Measurements from ENCODE around the gene CCR4.
A peak's percentile ranks its signal among the peaks of the same experiment; 100 is the strongest.
"Not testable (repeated sequence)": the region's sequence is repeated elsewhere in the genome, so short reads cannot be mapped to it uniquely, and the experiment has no call there.

Gene CCR4

GRCh38 chr3:32913790-32914446 lies 37.5 kb upstream of the CCR4 start:
- no peaks in the 10 kb centered on the region for H3K4me1 ChIP-seq (ENCODE audit: control insufficient read depth, low read depth, low read length)
- H2BK120ac ChIP-seq (ENCODE audit: low read depth, low read length): no peak overlapping the region
- no peak overlapping the region for H3K27ac ChIP-seq (ENCODE audit: low read depth, low read length)
- H2BK15ac ChIP-seq (replicated peaks; ENCODE audit: low read depth): no peak overlapping the region
- no peaks in the 10 kb centered on the region for H3K27me3 ChIP-seq (ENCODE audit: insufficient read depth, low read length, poor library complexity)
- H3K79me2 ChIP-seq (ENCODE audit: control insufficient read depth, insufficient read depth, low read length): no peaks in the 10 kb centered on the region
- no peak overlapping the region for H3K4me2 ChIP-seq (ENCODE audit: low read length)
- H3K4ac ChIP-seq (ENCODE audit: low read depth, low read length): no peak overlapping the region
- no peak overlapping the region for H3K56ac ChIP-seq (ENCODE audit: low read length)
- no peak overlapping the region for H2BK5ac ChIP-seq (ENCODE audit: low read length)
- H4K8ac ChIP-seq (ENCODE audit: low read depth, low read length): no peak overlapping the region
- no peaks in the 10 kb centered on the region for H3K79me1 ChIP-seq (ENCODE audit: low read length)
- no peak overlapping the region for H3K23ac ChIP-seq (ENCODE audit: low read length)
- WGBS (ENCODE audit: extremely low coverage, insufficient coverage, low lambda C conversion rate): no CpG with 5 or more reads among the region's 7 CpGs
- no peaks in the 10 kb centered on the region for H3K36me3 ChIP-seq (ENCODE audit: control insufficient read depth, insufficient read depth, low read length)
- H2AK5ac ChIP-seq (ENCODE audit: low read length): no peak overlapping the region
- DNase-seq: no peak
- no peak overlapping the region for H3K4me3 ChIP-seq (ENCODE audit: low read length)
- H3K18ac ChIP-seq (ENCODE audit: low read length): no peak overlapping the region
- H4K5ac ChIP-seq (ENCODE audit: low read length): no peak overlapping the region
- no peak overlapping the region for H3K9ac ChIP-seq (ENCODE audit: low read length)

GRCh38 chr3:32919920-32920319 lies 31.5 kb upstream of the CCR4 start:
- no peak for DNase-seq
- Histone ChIP-seq H2BK5ac (ENCODE audit: low read length) (no peak overlapping the region), H3K4me3 (ENCODE audit: low read length) (no peak overlapping the region), H3K79me2 (ENCODE audit: control insufficient read depth, insufficient read depth, low read length) (no peaks in the 10 kb centered on the region), H3K27me3 (ENCODE audit: insufficient read depth, low read length, poor library complexity) (no peaks in the 10 kb centered on the region), H3K79me1 (ENCODE audit: low read length) (no peaks in the 10 kb centered on the region), H3K9ac (ENCODE audit: low read length) (no peak overlapping the region), H3K23ac (ENCODE audit: low read length) (no peak overlapping the region), H3K56ac (ENCODE audit: low read length) (no peak overlapping the region), H3K18ac (ENCODE audit: low read length) (no peak overlapping the region), H2BK15ac (replicated peaks; ENCODE audit: low read depth) (no peak overlapping the region), H3K4me1 (ENCODE audit: control insufficient read depth, low read depth, low read length) (no peaks in the 10 kb centered on the region), H3K4me2 (ENCODE audit: low read length) (no peak overlapping the region), H4K5ac (ENCODE audit: low read length) (no peak overlapping the region), H2BK120ac (ENCODE audit: low read depth, low read length) (no peak overlapping the region), H3K27ac (ENCODE audit: low read depth, low read length) (no peak overlapping the region), H4K8ac (ENCODE audit: low read depth, low read length) (no peak overlapping the region), H3K4ac (ENCODE audit: low read depth, low read length) (no peak overlapping the region), H3K36me3 (ENCODE audit: control insufficient read depth, insufficient read depth, low read length) (no peaks in the 10 kb centered on the region), H2AK5ac (ENCODE audit: low read length) (no peak overlapping the region)
- WGBS (ENCODE audit: extremely low coverage, insufficient coverage, low lambda C conversion rate): 100% methylated on average over 1 of the region's 2 CpGs

DNA sequence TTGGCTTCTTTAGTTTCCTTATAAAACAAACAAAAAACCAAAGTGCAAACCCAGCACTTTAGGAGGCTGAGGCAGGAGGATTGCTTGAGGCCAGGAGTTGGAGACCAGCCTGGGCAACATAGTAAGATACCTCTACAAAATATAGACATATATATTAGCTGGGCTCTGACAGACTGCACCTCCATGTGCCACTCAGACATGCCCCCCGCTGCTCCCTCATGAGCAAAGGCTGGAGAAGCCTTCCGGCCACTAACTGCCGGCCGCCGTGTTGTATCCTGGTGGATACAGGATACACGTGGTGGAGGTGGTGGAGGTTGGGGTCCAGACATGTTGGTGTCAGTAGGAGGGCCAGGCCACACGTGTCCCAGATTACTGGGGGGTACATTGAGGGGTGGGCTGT lies 29.4 kb upstream of the CCR4 start:
- no peak overlapping the region for H3K4me2 ChIP-seq (ENCODE audit: low read length)

GRCh38 chr3:32930161-32930560 lies 21.3 kb upstream of the CCR4 start:
- no peak overlapping the region for H4K5ac ChIP-seq (ENCODE audit: low read length)
- H4K8ac ChIP-seq (ENCODE audit: low read depth, low read length): no peak overlapping the region
- no peak overlapping the region for H3K27ac ChIP-seq (ENCODE audit: low read depth, low read length)
- no peak overlapping the region for H3K23ac ChIP-seq (ENCODE audit: low read length)
- H3K79me1 ChIP-seq (ENCODE audit: low read length): no peaks in the 10 kb centered on the region
- no peak overlapping the region for H2AK5ac ChIP-seq (ENCODE audit: low read length)
- no peak overlapping the region for H2BK120ac ChIP-seq (ENCODE audit: low read depth, low read length)
- H3K4me3 ChIP-seq (ENCODE audit: low read length): no peak overlapping the region
- H3K4ac ChIP-seq (ENCODE audit: low read depth, low read length): peak overlapping the region; percentile 45
- no peak overlapping the region for H3K18ac ChIP-seq (ENCODE audit: low read length)
- H3K27me3 ChIP-seq (ENCODE audit: insufficient read depth, low read length, poor library complexity): no peaks in the 10 kb centered on the region
- no peaks in the 10 kb centered on the region for H3K4me1 ChIP-seq (ENCODE audit: control insufficient read depth, low read depth, low read length)
- no CpG with 5 or more reads among the region's 3 CpGs for WGBS (ENCODE audit: extremely low coverage, insufficient coverage, low lambda C conversion rate)
- no peak overlapping the region for H3K56ac ChIP-seq (ENCODE audit: low read length)
- no peak overlapping the region for H3K9ac ChIP-seq (ENCODE audit: low read length)
- H3K36me3 ChIP-seq (ENCODE audit: control insufficient read depth, insufficient read depth, low read length): no peaks in the 10 kb centered on the region
- H2BK5ac ChIP-seq (ENCODE audit: low read length): no peak overlapping the region
- H3K79me2 ChIP-seq (ENCODE audit: control insufficient read depth, insufficient read depth, low read length): no peaks in the 10 kb centered on the region
- no peak overlapping the region for H3K4me2 ChIP-seq (ENCODE audit: low read length)
- DNase-seq: no peak
- no peak overlapping the region for H2BK15ac ChIP-seq (replicated peaks; ENCODE audit: low read depth)

More for the DNA sequence above, 29.4 kb upstream of the CCR4 start:
- Histone ChIP-seq H2BK5ac (ENCODE audit: low read length) (no peak overlapping the region), H4K5ac (ENCODE audit: low read length) (no peak overlapping the region), H3K9ac (ENCODE audit: low read length) (no peak overlapping the region), H2BK15ac (replicated peaks; ENCODE audit: low read depth) (no peak overlapping the region), H3K79me2 (ENCODE audit: control insufficient read depth, insufficient read depth, low read length) (no peaks in the 10 kb centered on the region), H2AK5ac (ENCODE audit: low read length) (no peak overlapping the region), H3K56ac (ENCODE audit: low read length) (no peak overlapping the region), H3K36me3 (ENCODE audit: control insufficient read depth, insufficient read depth, low read length) (no peaks in the 10 kb centered on the region), H3K27me3 (ENCODE audit: insufficient read depth, low read length, poor library complexity) (no peaks in the 10 kb centered on the region), H3K4me1 (ENCODE audit: control insufficient read depth, low read depth, low read length) (no peaks in the 10 kb centered on the region), H4K8ac (ENCODE audit: low read depth, low read length) (no peak overlapping the region), H3K23ac (ENCODE audit: low read length) (no peak overlapping the region), H3K79me1 (ENCODE audit: low read length) (no peaks in the 10 kb centered on the region), H3K4me3 (ENCODE audit: low read length) (no peak overlapping the region), H2BK120ac (ENCODE audit: low read depth, low read length) (no peak overlapping the region), H3K4ac (ENCODE audit: low read depth, low read length) (no peak overlapping the region), H3K27ac (ENCODE audit: low read depth, low read length) (no peak overlapping the region), H3K18ac (ENCODE audit: low read length) (no peak overlapping the region)
- DNase-seq: no peak
- WGBS (ENCODE audit: extremely low coverage, insufficient coverage, low lambda C conversion rate): no CpG with 5 or more reads among the region's 7 CpGs

- not testable (repeated sequence) for H2BK120ac ChIP-seq (ENCODE audit: low read depth, low read length); H3K4me2 ChIP-seq (ENCODE audit: low read length); H3K79me1 ChIP-seq (ENCODE audit: low read length); H3K4ac ChIP-seq (ENCODE audit: low read depth, low read length); H3K27ac ChIP-seq (ENCODE audit: low read depth, low read length); H3K23ac ChIP-seq (ENCODE audit: low read length); H3K36me3 ChIP-seq (ENCODE audit: control insufficient read depth, insufficient read depth, low read length); H2AK5ac ChIP-seq (ENCODE audit: low read length); H2BK5ac ChIP-seq (ENCODE audit: low read length); H3K79me2 ChIP-seq (ENCODE audit: control insufficient read depth, insufficient read depth, low read length); H4K8ac ChIP-seq (ENCODE audit: low read depth, low read length); H3K9ac ChIP-seq (ENCODE audit: low read length); H3K4me3 ChIP-seq (ENCODE audit: low read length); H3K18ac ChIP-seq (ENCODE audit: low read length); DNase-seq; H3K27me3 ChIP-seq (ENCODE audit: insufficient read depth, low read length, poor library complexity); H3K56ac ChIP-seq (ENCODE audit: low read length); H3K4me1 ChIP-seq (ENCODE audit: control insufficient read depth, low read depth, low read length); H2BK15ac ChIP-seq (replicated peaks; ENCODE audit: low read depth); H4K5ac ChIP-seq (ENCODE audit: low read length)
- no CpG with 5 or more reads among the region's 2 CpGs for WGBS (ENCODE audit: extremely low coverage, insufficient coverage, low lambda C conversion rate)
Observed at GRCh38 chr3:32931273-32931672, 20.2 kb upstream of the CCR4 start.

DNA sequence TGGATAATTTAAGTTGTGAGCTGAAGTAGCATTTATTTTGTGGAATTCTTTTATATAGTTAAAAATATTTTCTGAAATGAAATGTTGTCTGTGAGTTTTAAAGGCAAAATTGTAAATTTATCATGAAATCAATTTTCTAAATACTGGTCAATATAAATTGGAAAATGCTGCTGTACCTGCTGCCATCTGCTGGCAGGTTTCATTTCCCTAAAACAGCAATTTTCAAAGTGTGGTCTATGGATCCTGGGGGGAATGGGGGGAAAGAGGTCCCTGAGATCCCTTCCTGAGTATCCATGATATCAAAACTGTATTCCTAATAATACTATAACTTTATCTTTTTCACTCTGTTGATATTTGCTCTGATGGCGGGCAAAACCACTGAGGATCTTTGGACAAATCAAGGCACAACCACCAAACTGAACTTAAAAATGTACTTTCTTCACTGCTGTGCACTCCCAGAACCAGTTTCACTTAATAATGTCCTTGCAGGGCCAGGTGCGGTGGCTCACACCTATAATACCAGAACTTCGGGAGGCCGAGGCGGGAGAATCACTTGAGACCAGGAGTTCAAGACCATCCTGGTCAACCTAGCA lies 17.2 kb upstream of the CCR4 start:
- H4K8ac ChIP-seq (ENCODE audit: low read depth, low read length): no peak overlapping the region
- no peak overlapping the region for H2BK120ac ChIP-seq (ENCODE audit: low read depth, low read length)
- H3K23ac ChIP-seq (ENCODE audit: low read length): no peak overlapping the region
- H3K4me1 ChIP-seq (ENCODE audit: control insufficient read depth, low read depth, low read length): no peaks in the 10 kb centered on the region
- no peak overlapping the region for H2AK5ac ChIP-seq (ENCODE audit: low read length)
- no peaks in the 10 kb centered on the region for H3K36me3 ChIP-seq (ENCODE audit: control insufficient read depth, insufficient read depth, low read length)
- no peaks in the 10 kb centered on the region for H3K79me1 ChIP-seq (ENCODE audit: low read length)
- no peak overlapping the region for H3K4ac ChIP-seq (ENCODE audit: low read depth, low read length)
- H4K5ac ChIP-seq (ENCODE audit: low read length): no peak overlapping the region
- no peak overlapping the region for H2BK5ac ChIP-seq (ENCODE audit: low read length)
- no peaks in the 10 kb centered on the region for H3K79me2 ChIP-seq (ENCODE audit: control insufficient read depth, insufficient read depth, low read length)
- H2BK15ac ChIP-seq (replicated peaks; ENCODE audit: low read depth): no peak overlapping the region
- H3K4me3 ChIP-seq (ENCODE audit: low read length): no peak overlapping the region
- peak; percentile 25 for DNase-seq
- H3K27me3 ChIP-seq (ENCODE audit: insufficient read depth, low read length, poor library complexity): no peaks in the 10 kb centered on the region
- no peak overlapping the region for H3K4me2 ChIP-seq (ENCODE audit: low read length)
- no peak overlapping the region for H3K18ac ChIP-seq (ENCODE audit: low read length)
- no peak overlapping the region for H3K27ac ChIP-seq (ENCODE audit: low read depth, low read length)
- H3K9ac ChIP-seq (ENCODE audit: low read length): no peak overlapping the region
- WGBS (ENCODE audit: extremely low coverage, insufficient coverage, low lambda C conversion rate): no CpG with 5 or more reads among the region's 5 CpGs
- no peak overlapping the region for H3K56ac ChIP-seq (ENCODE audit: low read length)
